IPS-15b (cell line): Measurements from ENCODE around the gene TEP1.
"Not testable (repeated sequence)": the region's sequence is repeated elsewhere in the genome, so short reads cannot be mapped to it uniquely, and the experiment has no call there.

Source experiments
- H3K27me3 ChIP-seq: one replicate; pipeline ENCODE4 v1.6.1; 2013; ENCODE audit warnings: low read length; ENCODE audit not compliant: control insufficient read depth, insufficient read depth
- H3K36me3 ChIP-seq: one replicate; pipeline ENCODE4 v1.6.1; 2013; ENCODE audit warnings: low read length; ENCODE audit not compliant: control insufficient read depth, insufficient read depth
- H3K4me1 ChIP-seq: one replicate; pipeline ENCODE4 v1.6.1; 2013; ENCODE audit warnings: mild to moderate bottlenecking, low read length; ENCODE audit not compliant: control insufficient read depth, insufficient read depth
- H3K4me3 ChIP-seq: one replicate; pipeline ENCODE4 v1.5.1; 2013; ENCODE audit warnings: low read depth, low read length
- H3K9ac ChIP-seq: one replicate; pipeline ENCODE4 v1.6.1; 2013; ENCODE audit warnings: low read depth, mild to moderate bottlenecking, low read length
- H3K9me3 ChIP-seq: one replicate; pipeline ENCODE4 v1.6.1; 2013; ENCODE audit warnings: mild to moderate bottlenecking, low read length; ENCODE audit not compliant: control insufficient read depth, insufficient read depth

Gene TEP1

GRCh38 chr14:20412876-20413743 lies at the start of gene TEP1:
TEP1 (minus strand) TSS chr14:20413501; CDS start chr14:20408439, 5,062 bp downstream.
- H3K36me3 ChIP-seq: peaks cover under 1% of the 10 kb centered on the region
- H3K9ac ChIP-seq: peak within 1 kb of the TSS; percentile 90
- peak within 1 kb of the TSS; percentile 91 for H3K4me3 ChIP-seq
- no peaks in the 10 kb centered on the region for H3K27me3 ChIP-seq
- H3K9me3 ChIP-seq: no peaks in the 10 kb centered on the region
- H3K4me1 ChIP-seq: peaks cover 10% of the 10 kb centered on the region

GRCh38 chr14:20461225-20462141 lies 48.2 kb upstream of the TEP1 start, which contains the start of gene PIP4P1:
PIP4P1 (minus strand) TSS chr14:20461434; CDS start chr14:20461325, 109 bp downstream.
- H3K4me1 ChIP-seq: peaks cover 5% of the 10 kb centered on the region
- H3K4me3 ChIP-seq: peak within 1 kb of the TSS; percentile 87
- H3K36me3 ChIP-seq: peaks cover 32% of the 10 kb centered on the region
- H3K9ac ChIP-seq: peak within 1 kb of the TSS; percentile 78
- no peaks in the 10 kb centered on the region for H3K9me3 ChIP-seq
- H3K27me3 ChIP-seq: no peaks in the 10 kb centered on the region

- peak overlapping the region; percentile 87 for H3K4me3 ChIP-seq
- H3K4me1 ChIP-seq: peaks cover 5% of the 10 kb centered on the region
- peak overlapping the region; percentile 49 for H3K9ac ChIP-seq
- H3K9me3 ChIP-seq: no peaks in the 10 kb centered on the region
- H3K36me3 ChIP-seq: peaks cover 32% of the 10 kb centered on the region
- H3K27me3 ChIP-seq: no peaks in the 10 kb centered on the region
These were observed 47.3 kb upstream of the TEP1 start for GRCh38 chr14:20460458-20461224.

DNA sequence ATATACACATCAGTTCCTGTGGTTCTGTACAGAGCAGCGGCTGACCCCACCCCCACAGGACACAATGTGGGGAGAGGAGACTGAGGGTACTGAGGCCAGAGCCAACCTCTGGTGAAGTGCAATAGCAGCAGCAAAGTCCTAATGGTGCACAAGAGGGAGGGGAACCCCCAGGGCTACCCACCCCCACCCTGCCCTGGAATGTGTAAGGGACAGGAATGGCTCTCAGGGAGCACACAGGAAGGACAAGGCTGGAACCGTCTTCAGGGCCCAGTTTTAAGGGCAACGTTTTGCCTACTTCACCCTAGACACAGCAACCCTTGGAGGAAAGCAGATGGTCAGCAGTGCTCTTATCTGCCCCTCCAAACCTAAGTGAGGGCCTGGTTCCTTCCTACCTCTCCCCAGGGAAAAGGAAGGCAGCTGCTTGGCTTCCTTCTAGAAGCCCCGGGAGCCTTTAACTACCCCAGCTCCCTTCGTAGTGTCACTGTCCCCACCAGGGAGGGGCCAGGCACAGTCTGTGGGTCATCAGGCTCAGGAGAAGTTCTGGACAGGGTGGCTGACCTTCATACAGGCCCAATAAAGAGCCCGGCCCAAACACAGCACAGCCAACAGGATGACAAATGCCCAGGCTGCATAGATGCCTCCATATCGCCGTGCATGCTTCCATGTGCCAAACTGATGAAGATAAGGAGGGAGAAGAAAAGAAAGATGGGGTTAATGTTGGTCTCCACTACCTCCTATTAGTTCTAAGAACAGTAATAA lies 44.9 kb upstream of the TEP1 start:
- no peak overlapping the region for H3K4me3 ChIP-seq
- no peaks in the 10 kb centered on the region for H3K9me3 ChIP-seq
- H3K4me1 ChIP-seq: peaks cover 5% of the 10 kb centered on the region
- peaks cover 32% of the 10 kb centered on the region for H3K36me3 ChIP-seq
- H3K27me3 ChIP-seq: no peaks in the 10 kb centered on the region
- no peak overlapping the region for H3K9ac ChIP-seq

DNA sequence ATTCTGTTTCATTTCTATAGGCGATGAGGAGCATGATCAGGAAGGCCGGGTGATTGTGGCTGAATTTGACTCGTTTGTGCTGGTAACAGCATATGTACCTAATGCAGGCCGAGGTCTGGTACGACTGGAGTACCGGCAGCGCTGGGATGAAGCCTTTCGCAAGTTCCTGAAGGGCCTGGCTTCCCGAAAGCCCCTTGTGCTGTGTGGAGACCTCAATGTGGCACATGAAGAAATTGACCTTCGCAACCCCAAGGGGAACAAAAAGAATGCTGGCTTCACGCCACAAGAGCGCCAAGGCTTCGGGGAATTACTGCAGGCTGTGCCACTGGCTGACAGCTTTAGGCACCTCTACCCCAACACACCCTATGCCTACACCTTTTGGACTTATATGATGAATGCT lies 43.7 kb upstream of the TEP1 start:
- Histone ChIP-seq H3K27me3 (no peaks in the 10 kb centered on the region), H3K9ac (no peak overlapping the region), H3K9me3 (no peaks in the 10 kb centered on the region), H3K36me3 (peaks cover 32% of the 10 kb centered on the region), H3K4me1 (no peaks in the 10 kb centered on the region), H3K4me3 (no peak overlapping the region)

DNA sequence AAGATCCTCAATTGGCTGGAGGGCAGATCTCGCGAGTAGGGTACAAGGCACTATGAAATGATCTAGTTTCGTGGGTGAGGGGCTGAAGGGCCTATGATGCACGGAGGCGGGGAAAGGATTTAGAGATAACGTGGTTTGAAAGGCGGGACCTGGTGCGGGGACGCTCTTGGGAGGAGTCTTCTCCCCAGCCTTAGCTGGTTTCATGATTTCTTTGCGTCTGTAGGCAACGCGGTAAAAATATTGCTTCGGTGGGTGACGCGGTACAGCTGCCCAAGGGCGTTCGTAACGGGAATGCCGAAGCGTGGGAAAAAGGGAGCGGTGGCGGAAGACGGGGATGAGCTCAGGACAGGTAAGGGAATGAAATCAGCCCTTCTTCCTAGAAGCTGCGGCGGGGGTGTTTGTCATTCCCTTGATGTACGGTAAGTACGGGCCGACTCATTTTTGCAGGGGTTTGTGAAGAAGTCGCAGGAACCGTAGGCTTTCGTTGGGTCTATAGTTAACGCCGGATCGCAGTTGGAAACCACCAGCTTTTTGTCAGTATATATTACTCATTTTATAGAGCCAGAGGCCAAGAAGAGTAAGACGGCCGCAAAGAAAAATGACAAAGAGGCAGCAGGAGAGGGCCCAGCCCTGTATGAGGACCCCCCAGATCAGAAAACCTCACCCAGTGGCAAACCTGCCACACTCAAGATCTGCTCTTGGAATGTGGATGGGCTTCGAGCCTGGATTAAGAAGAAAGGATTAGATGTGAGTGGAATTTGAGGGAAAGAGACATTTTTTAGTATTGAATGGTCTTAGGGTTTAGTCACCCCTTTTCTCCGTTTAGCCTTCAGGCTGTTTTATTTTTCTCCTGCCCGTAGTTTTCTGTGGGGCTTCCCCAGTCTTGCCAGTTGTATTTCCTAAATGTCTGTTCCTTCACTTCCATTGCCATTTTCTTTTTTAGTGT lies 42.3 kb upstream of the TEP1 start:
- Histone ChIP-seq H3K36me3 (peaks cover 34% of the 10 kb centered on the region), H3K9ac (peak overlapping the region; percentile 92), H3K4me1 (no peaks in the 10 kb centered on the region), H3K9me3 (no peaks in the 10 kb centered on the region), H3K4me3 (peak overlapping the region; percentile 84), H3K27me3 (no peaks in the 10 kb centered on the region)

DNA sequence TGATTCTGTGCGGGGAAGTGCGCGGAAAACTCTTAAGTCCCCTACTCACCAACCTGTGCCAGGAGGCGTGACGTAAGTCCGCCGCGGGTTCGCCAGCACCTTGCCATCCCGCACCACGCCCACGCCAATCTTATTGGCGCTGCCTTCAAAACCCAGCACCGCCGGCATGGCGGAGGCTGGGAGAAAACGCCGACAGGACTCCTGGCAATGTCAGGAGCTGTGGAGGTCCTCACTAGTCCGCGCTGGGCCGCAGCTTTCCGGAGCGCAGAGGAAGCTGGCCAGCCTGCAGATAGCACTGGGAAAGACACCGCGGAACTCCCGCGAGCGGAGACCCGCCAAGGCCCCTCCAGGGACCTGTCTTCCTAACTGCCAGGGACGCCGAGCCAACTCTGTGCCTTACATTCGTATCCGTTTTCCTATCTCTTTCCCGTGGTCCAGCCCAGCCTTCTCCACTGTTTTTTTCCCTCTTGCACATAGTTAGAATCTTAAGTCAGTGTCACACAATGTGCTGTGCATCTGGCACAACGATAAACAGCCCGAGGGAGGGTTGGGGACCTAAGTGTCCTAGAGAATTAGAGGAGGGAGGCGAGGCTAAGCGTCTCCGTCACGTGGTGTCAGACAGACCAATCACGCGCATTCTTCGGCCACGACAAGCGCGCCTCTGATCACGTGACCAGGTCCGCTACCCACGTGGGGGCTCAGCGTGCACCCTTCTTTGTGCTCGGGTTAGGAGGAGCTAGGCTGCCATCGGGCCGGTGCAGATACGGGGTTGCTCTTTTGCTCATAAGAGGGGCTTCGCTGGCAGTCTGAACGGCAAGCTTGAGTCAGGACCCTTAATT lies 41.4 kb upstream of the TEP1 start, which contains the start of the genes APEX1 and OSGEP:
TSS of gene APEX1 (plus strand) at position 711 of the 839 bp plus-strand sequence. CDS start 420 bp downstream, outside the sequence.
TSS of gene OSGEP (minus strand) at position 297 of the 839 bp plus-strand sequence. CDS start at position 168, 129 bp downstream.
- Histone ChIP-seq H3K4me1 (no peaks in the 10 kb centered on the region), H3K4me3 (peak within 1 kb of the TSS; percentile 84), H3K36me3 (peaks cover 31% of the 10 kb centered on the region), H3K9me3 (no peaks in the 10 kb centered on the region), H3K27me3 (no peaks in the 10 kb centered on the region), H3K9ac (peak within 1 kb of the TSS; percentile 92)

GRCh38 chr14:20452831-20453230 lies 39.5 kb upstream of the TEP1 start:
- not testable (repeated sequence) for H3K9ac ChIP-seq, H3K4me1 ChIP-seq, H3K4me3 ChIP-seq, H3K9me3 ChIP-seq, H3K27me3 ChIP-seq
- peaks cover 29% of the 10 kb centered on the region for H3K36me3 ChIP-seq

- Histone ChIP-seq H3K9ac (no peak overlapping the region), H3K27me3 (no peaks in the 10 kb centered on the region), H3K4me1 (no peaks in the 10 kb centered on the region), H3K9me3 (no peaks in the 10 kb centered on the region), H3K4me3 (no peak overlapping the region), H3K36me3 (peaks cover 34% of the 10 kb centered on the region)
These were observed 33.6 kb upstream of the TEP1 start for GRCh38 chr14:20446889-20447288.
